HepG2 (cell line): Measurements from ENCODE around the gene UCHL3. TPM values are rescaled to one million over a fixed set of nuclear protein-coding genes. Genes with fewer than 3 reads are reported as not detected.

Experiments used
- ASH2L ChIP-seq: fragments of 300-600, 200-600 bp; sonication (generic); IDR thresholded peaks from 2 replicates; pipeline ENCODE4 v1.7.0; 2017; ENCODE audit warnings: low read depth, mild to moderate bottlenecking, moderate library complexity, mixed read lengths, low read length; ENCODE audit not compliant: insufficient read length
- CENPT ChIP-seq: sonication (generic); formaldehyde crosslinking; IDR thresholded peaks from 2 replicates; pipeline ENCODE4 v1.8.0; 2022; ENCODE audit warnings: low read depth, mild to moderate bottlenecking, moderate library complexity, missing genetic modification reagents
- GLI4 ChIP-seq: sonication (generic); formaldehyde crosslinking; IDR thresholded peaks from 2 replicates; pipeline ENCODE4 v1.5.1; 2020; ENCODE audit warnings: missing genetic modification reagents, mild to moderate bottlenecking, moderate library complexity, borderline replicate concordance
- HIVEP1 ChIP-seq: sonication (generic); formaldehyde crosslinking; IDR thresholded peaks from 2 replicates; pipeline ENCODE4 v1.4.0; 2020; ENCODE audit warnings: mild to moderate bottlenecking, missing genetic modification reagents
- KMT2A ChIP-seq: sonication (generic); formaldehyde crosslinking; IDR thresholded peaks from 2 replicates; pipeline ENCODE4 v1.4.0; 2020; ENCODE audit warnings: missing genetic modification reagents
- MATR3 ChIP-seq: sonication (generic); formaldehyde crosslinking; IDR thresholded peaks from 2 replicates; pipeline ENCODE4 v1.4.0; 2020; ENCODE audit warnings: missing genetic modification reagents
- NFKBIZ ChIP-seq: IDR thresholded peaks from 2 replicates; pipeline ENCODE4 v1.6.1; 2018; ENCODE audit warnings: missing genetic modification reagents, missing compliant biosample characterization
- NFYB ChIP-seq: sonication (generic); formaldehyde crosslinking; IDR thresholded peaks from 2 replicates; pipeline ENCODE4 v1.4.0; 2020; ENCODE audit warnings: missing genetic modification reagents
- PHF21A ChIP-seq: sonication (generic); formaldehyde crosslinking; IDR thresholded peaks from 2 replicates; pipeline ENCODE4 v1.5.0; 2020; ENCODE audit warnings: mild to moderate bottlenecking, missing genetic modification reagents
- SAFB2 ChIP-seq: sonication (generic); formaldehyde crosslinking; IDR thresholded peaks from 2 replicates; pipeline ENCODE4 v1.5.1; 2020; ENCODE audit warnings: missing genetic modification reagents, low read depth, mild to moderate bottlenecking, borderline replicate concordance
- SKI ChIP-seq: fragments of 450-650 bp; IDR thresholded peaks from one replicate; pipeline ENCODE4 v1.6.1; 2018; ENCODE audit warnings: mild to moderate bottlenecking; ENCODE audit not compliant: partially characterized antibody
- SMAD3 ChIP-seq: sonication (generic); formaldehyde crosslinking; IDR thresholded peaks from 2 replicates; pipeline ENCODE4 v1.4.0; 2020; ENCODE audit warnings: missing genetic modification reagents
- SP2 ChIP-seq: sonication (generic); formaldehyde crosslinking; IDR thresholded peaks from 2 replicates; pipeline ENCODE4 v1.5.1; 2020; ENCODE audit warnings: mild to moderate bottlenecking, missing genetic modification reagents
- U2AF2 ChIP-seq: fragments of 200-400 bp; formaldehyde crosslinking; IDR thresholded peaks from 2 replicates; pipeline ENCODE4 v1.6.1; 2017; ENCODE audit warnings: low read depth, mild to moderate bottlenecking, low read length
- ZNF33B ChIP-seq: sonication (generic); formaldehyde crosslinking; IDR thresholded peaks from 2 replicates; pipeline ENCODE4 v1.5.1; 2020; ENCODE audit warnings: mild to moderate bottlenecking, missing genetic modification reagents
- ZNF75D ChIP-seq: sonication (generic); formaldehyde crosslinking; IDR thresholded peaks from 2 replicates; pipeline ENCODE4 v1.8.1; 2023; ENCODE audit warnings: missing genetic modification reagents, mild to moderate bottlenecking, borderline replicate concordance
- ZNF780A ChIP-seq: sonication (generic); formaldehyde crosslinking; IDR thresholded peaks from 2 replicates; pipeline ENCODE4 v1.8.0; 2022; ENCODE audit warnings: mild to moderate bottlenecking, missing genetic modification reagents, moderate library complexity
- ZNF841 ChIP-seq: sonication (generic); formaldehyde crosslinking; IDR thresholded peaks from 2 replicates; pipeline ENCODE4 v1.8.1; 2023; ENCODE audit warnings: missing genetic modification reagents, borderline replicate concordance
- polyA plus RNA-seq, 8 experiments: library from polyadenylated mRNA; depleted of rRNA in 3 of 8; stranded (reverse) in 7 of 8; unstranded in 1 of 8; fragments of >200 nt; fragmentation: Illumina TruSeq in 4 of 8; extraction: Trizol in 4 of 8; gene quantifications; 2 replicates each; pipeline versions ENCODE4 v1.2.1 to v1.2.3, GENCODE V29; 2011 to 2016; ENCODE audit warnings: low read depth in 4 of 8, missing spikeins in 1 of 8, mixed read lengths in 1 of 8; ENCODE audit not compliant: insufficient read depth in 1 of 8
- total RNA-seq, 5 experiments: library from RNA; depleted of rRNA; stranded (reverse); fragments of >200 nt; fragmentation: Illumina TruSeq; extraction: Trizol; gene quantifications; 2 replicates each; pipeline ENCODE4 v1.2.3, GENCODE V29; 2016; ENCODE audit warnings: low read depth in 1 of 5
- TF ChIP-seq, protein P1 (sequence below): sonication (generic); formaldehyde crosslinking; IDR thresholded peaks from 2 replicates; pipeline ENCODE4 v1.4.0; 2020; ENCODE audit warnings: missing genetic modification reagents
- TF ChIP-seq, protein P2 (sequence below): IDR thresholded peaks from 2 replicates; pipeline ENCODE4 v1.6.1; 2016; ENCODE audit warnings: low read depth
- TF ChIP-seq, protein P3 (sequence below): sonication (generic); formaldehyde crosslinking; IDR thresholded peaks from 2 replicates; pipeline ENCODE4 v1.4.0; 2020; ENCODE audit warnings: missing genetic modification reagents
- TF ChIP-seq, protein P4 (sequence below): sonication (generic); formaldehyde crosslinking; IDR thresholded peaks from 2 replicates; pipeline ENCODE4 v1.5.1; 2020; ENCODE audit warnings: mild to moderate bottlenecking, missing genetic modification reagents, moderate library complexity
- TF ChIP-seq, protein P5 (sequence below): sonication (generic); formaldehyde crosslinking; IDR thresholded peaks from 2 replicates; pipeline ENCODE4 v1.4.0; 2020; ENCODE audit warnings: mild to moderate bottlenecking, missing genetic modification reagents

UCHL3 gene
- total and polyA plus RNA-seq, 2 of the 13 experiments (the other 11 are each of a cell fraction or from before 2014, with no cell fraction given): 36.2 to 93.3 TPM

DNA sequence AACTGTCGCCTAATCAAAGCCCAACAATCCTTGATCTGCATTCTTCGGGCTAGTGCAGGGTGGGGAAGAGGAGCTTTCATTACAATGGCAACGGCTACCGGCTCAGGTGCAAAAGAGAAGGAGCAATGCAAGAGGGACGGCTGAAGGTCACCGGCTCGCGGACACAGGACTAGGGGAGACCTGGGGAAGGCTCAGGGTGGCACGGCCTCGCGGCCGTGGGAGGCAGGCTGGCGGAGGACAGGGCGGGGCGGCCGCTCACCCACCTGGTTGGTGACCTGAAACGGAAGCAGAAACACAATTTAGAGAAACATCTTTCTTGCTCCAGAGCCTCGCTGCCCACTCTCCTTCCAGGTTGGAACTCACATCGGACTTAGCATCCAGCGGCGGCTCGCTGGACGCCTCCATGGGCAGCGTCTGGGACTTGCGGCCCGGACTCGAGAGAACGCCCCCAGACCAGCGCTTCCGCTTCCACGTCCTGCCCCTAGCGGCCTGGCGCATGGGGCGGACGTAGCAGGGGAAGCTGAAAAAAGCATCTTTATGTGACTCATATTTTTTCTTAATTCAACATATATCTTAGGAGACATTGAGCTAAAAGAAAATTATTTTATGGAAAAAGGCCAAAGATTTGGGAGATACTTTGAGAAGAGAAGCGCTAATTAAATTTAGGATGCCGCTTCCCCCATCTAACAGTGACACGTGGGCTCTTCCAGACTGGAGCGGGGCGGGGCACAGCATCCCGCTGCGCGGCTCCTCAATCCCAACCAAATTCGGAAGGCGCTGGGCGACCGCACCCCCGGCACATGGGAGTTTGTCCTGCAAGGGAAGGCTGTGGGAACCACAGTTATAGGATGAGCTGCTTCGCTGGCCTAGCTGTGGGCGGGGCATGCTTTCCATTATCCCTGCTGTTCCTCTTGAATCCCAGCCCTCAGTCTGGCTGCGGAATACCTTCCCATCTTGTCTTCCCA is 11.9 kb upstream of the UCHL3 start, which contains the start of gene COMMD6 (continued):
- TF ChIP-seq, protein P1, sequence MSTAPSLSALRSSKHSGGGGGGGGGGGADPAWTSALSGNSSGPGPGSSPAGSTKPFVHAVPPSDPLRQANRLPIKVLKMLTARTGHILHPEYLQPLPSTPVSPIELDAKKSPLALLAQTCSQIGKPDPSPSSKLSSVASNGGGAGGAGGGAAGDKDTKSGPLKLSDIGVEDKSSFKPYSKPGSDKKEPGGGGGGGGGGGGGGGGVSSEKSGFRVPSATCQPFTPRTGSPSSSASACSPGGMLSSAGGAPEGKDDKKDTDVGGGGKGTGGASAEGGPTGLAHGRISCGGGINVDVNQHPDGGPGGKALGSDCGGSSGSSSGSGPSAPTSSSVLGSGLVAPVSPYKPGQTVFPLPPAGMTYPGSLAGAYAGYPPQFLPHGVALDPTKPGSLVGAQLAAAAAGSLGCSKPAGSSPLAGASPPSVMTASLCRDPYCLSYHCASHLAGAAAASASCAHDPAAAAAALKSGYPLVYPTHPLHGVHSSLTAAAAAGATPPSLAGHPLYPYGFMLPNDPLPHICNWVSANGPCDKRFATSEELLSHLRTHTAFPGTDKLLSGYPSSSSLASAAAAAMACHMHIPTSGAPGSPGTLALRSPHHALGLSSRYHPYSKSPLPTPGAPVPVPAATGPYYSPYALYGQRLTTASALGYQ (CRISPR knock-in tag): peak; percentile 74; the same call in 1 of the 2 replicates
- TF ChIP-seq MATR3 (CRISPR knock-in tag): no peak
- no peak for TF ChIP-seq SAFB2 (CRISPR knock-in tag)
- peak; percentile 87 for TF ChIP-seq ASH2L
- no peak for TF ChIP-seq ZNF841 (CRISPR knock-in tag)
- TF ChIP-seq ZNF780A (CRISPR knock-in tag): no peak
- TF ChIP-seq, protein P2, sequence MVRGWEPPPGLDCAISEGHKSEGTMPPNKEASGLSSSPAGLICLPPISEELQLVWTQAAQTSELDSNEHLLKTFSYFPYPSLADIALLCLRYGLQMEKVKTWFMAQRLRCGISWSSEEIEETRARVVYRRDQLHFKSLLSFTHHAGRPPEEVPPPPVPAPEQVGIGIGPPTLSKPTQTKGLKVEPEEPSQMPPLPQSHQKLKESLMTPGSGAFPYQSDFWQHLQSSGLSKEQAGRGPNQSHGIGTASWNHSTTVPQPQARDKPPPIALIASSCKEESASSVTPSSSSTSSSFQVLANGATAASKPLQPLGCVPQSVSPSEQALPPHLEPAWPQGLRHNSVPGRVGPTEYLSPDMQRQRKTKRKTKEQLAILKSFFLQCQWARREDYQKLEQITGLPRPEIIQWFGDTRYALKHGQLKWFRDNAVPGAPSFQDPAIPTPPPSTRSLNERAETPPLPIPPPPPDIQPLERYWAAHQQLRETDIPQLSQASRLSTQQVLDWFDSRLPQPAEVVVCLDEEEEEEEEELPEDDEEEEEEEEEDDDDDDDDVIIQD: no peak; the same call in 1 of the 2 replicates
- no peak for TF ChIP-seq U2AF2
- 0 out of 2 replicates have a peak, but pooled peaks have one; percentile 53 for TF ChIP-seq ZNF33B (CRISPR knock-in tag)
- TF ChIP-seq GLI4 (CRISPR knock-in tag): 0 out of 2 replicates have a peak, but pooled peaks have one; percentile 61
- TF ChIP-seq NFKBIZ (CRISPR knock-in tag): no peak; the same call in 1 of the 2 replicates
- TF ChIP-seq SP2 (CRISPR knock-in tag): peak; percentile 39; the same call in 1 of the 2 replicates
- TF ChIP-seq SKI: no peak
- no peak for TF ChIP-seq CENPT
- TF ChIP-seq KMT2A (CRISPR knock-in tag): peak; percentile 91
- TF ChIP-seq ZNF75D (CRISPR knock-in tag): 0 out of 2 replicates have a peak, but pooled peaks have one; percentile 64
- TF ChIP-seq PHF21A (CRISPR knock-in tag): peak; percentile 52
- TF ChIP-seq, protein P3, sequence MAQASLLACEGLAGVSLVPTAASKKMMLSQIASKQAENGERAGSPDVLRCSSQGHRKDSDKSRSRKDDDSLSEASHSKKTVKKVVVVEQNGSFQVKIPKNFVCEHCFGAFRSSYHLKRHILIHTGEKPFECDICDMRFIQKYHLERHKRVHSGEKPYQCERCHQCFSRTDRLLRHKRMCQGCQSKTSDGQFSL (CRISPR knock-in tag): no peak
- TF ChIP-seq, protein P4, sequence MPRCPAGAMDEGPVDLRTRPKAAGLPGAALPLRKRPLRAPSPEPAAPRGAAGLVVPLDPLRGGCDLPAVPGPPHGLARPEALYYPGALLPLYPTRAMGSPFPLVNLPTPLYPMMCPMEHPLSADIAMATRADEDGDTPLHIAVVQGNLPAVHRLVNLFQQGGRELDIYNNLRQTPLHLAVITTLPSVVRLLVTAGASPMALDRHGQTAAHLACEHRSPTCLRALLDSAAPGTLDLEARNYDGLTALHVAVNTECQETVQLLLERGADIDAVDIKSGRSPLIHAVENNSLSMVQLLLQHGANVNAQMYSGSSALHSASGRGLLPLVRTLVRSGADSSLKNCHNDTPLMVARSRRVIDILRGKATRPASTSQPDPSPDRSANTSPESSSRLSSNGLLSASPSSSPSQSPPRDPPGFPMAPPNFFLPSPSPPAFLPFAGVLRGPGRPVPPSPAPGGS (CRISPR knock-in tag): peak; percentile 76; the same call in 1 of the 2 replicates
- TF ChIP-seq SMAD3 (CRISPR knock-in tag): peak; percentile 18; the same call in 1 of the 2 replicates
- TF ChIP-seq HIVEP1 (CRISPR knock-in tag): peak; percentile 10; the same call in 1 of the 2 replicates
- 0 out of 2 replicates have a peak, but pooled peaks have one; percentile 9 for TF ChIP-seq NFYB (CRISPR knock-in tag)
- TF ChIP-seq, protein P5, sequence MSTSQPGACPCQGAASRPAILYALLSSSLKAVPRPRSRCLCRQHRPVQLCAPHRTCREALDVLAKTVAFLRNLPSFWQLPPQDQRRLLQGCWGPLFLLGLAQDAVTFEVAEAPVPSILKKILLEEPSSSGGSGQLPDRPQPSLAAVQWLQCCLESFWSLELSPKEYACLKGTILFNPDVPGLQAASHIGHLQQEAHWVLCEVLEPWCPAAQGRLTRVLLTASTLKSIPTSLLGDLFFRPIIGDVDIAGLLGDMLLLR: 0 out of 2 replicates have a peak, but pooled peaks have one; percentile 25
